Suppressor macrophage treated with lipopolysaccharide for 4 hours (primary cell): ENCODE results near the gene TRIM68.

Source experiments
- DNase-seq: peaks from one replicate; pipeline ENCODE4 v3.0.0-alpha.2; 2020

Gene TRIM68, protein sequence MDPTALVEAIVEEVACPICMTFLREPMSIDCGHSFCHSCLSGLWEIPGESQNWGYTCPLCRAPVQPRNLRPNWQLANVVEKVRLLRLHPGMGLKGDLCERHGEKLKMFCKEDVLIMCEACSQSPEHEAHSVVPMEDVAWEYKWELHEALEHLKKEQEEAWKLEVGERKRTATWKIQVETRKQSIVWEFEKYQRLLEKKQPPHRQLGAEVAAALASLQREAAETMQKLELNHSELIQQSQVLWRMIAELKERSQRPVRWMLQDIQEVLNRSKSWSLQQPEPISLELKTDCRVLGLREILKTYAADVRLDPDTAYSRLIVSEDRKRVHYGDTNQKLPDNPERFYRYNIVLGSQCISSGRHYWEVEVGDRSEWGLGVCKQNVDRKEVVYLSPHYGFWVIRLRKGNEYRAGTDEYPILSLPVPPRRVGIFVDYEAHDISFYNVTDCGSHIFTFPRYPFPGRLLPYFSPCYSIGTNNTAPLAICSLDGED

DNA sequence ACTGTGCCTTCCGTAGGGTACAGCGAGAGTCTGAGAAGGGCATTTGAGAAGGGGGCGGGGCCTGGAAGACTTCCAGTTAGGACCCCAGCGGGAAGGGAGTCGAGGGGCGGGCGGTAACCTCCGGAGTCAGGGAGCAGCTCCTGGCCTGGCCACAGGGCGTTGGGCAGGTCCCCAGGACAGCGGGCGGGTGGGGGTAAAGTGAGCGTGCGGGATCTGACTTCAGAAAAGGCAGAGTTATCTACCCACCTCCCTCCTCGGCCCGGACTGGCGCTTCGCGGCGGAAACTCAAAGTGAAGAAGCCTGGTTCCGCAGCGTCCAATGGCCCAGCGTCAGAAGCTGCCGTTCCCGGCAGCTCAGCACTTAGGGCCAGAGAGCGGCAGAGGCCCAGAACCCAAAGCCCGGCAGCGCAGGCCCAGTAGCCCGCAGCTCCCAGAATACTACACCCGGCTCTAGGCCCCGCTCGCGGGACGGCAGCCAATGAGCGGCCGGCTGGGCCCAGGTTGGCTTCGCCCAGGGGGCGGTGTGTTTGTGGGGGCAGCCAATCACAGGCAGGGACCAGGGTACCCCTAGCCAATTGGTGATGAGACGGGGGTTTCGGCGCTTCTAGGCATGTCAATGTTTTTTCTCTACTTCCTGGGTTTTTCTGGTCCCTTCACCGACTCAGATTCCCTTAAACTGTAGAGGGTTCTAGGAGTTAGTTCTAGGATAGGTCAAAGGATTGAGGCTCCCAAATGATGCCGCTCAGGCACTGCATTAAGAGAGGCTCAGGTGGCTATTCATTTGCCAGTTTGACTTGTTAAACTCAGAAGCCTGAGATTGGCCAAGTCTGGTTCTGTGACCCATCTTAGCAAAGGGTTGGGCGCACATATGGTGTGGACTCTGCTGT is at the start of gene TRIM68:
Gene TRIM68, minus strand, starts transcription at position 451 of the 886 bp plus-strand sequence. CDS start 2,727 bp downstream, outside the sequence.
- peak; percentile 97 for DNase-seq

DNA sequence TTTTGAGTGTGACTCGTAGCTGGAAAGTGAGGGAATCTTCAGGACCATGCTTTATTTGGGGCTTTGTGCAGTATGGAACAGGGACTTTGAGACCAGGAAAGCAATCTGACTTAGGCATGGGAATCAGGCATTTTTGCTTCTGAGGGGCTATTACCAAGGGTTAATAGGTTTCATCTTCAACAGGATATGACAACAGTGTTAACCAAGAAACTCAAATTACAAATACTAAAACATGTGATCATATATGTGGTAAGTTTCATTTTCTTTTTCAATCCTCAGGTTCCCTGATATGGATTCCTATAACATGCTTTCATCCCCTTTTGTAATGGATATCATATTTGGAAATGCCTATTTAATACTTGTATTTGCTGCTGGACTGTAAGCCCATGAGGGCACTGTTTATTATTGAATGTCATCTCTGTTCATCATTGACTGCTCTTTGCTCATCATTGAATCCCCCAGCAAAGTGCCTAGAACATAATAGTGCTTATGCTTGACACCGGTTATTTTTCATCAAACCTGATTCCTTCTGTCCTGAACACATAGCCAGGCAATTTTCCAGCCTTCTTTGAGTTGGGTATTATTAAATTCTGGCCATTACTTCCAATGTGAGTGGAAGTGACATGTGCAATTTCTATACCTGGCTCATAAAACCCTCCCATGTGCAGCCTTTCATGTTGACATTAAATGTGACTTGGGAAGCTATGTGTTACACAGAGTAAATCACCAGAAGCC is 46.8 kb upstream of the TRIM68 start:
- no peak for DNase-seq

DNA sequence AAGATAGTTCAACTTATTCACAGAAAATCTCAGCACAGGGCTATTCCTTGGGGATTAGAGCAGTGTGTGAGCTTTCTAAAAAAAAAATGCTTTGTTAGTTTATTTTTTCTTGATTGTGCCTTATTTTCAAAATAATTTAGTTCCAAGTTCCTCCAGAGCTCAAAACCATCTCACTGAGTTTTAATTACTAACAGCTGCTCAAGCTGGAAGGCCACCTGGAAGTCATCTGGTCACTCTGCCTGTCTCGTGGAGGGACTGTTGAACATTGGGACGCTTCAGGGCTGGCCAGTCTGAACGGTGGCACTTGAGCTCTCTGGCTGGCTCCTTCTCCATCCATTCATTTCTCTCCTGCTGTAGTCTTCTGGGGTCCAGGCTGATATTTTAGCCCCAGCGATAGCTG is 39.7 kb upstream of the TRIM68 start:
- no peak for DNase-seq

DNA sequence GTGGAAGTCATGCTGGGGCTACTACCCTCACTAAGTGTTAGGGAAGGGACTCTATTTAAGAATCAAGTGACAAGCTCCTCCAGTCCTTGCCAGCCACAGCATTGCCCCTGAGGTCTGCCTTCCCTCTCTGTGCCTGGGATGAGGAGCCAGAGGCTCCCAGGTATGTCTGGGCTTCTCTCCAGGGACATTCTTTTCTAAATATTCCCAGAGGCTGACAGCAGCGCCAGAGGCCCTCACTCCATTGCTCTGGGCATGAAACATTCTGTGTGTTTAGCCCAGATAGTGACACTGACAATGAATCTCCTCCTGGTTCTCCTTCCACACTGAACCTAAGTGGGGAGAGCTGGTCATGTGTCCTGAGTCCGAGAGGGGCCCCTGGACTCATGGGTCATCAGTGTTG is 37.9 kb upstream of the TRIM68 start:
- DNase-seq, result no peak

DNA sequence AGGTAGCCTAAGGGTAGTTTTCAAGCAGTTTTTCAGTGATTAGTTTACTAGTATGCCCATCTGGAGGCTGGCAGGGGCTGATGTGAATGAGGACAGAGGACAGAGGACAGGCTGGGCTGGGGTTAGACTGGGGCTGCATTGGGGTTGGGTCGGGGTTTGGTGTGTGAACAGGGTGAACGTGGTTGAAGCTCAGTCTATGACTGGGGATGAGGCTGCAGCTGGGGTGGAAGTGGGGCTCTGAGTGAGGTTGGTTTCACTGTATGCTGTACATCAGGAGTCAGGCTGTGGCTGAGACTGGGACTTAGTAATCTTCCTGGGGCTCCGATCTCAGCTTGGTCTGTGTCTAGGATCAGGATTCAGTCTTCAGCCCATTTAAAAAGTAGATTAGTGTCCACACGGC is 36.2 kb upstream of the TRIM68 start:
- DNase-seq, result no peak

DNA sequence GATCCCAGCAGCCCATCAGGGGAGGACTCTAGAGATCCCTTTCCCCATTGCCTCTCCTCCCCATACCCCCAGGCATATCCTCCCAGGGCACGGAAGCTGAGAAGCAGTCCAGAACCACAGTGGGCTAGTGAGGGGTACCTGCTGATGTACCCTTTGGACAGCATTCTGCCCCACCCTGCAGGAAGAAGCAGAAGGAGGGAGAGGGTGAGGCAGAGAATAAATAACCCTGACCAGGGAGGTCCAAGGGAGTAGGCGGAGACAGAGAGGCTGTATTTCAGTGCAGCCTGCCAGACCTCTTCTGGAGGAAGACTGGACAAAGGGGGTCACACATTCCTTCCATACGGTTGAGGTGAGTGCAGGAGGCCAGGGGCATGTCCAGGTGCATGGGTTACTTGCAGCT is 35.7 kb upstream of the TRIM68 start, which contains the start of gene OR51E1:
Gene OR51E1, plus strand, starts transcription at position 301 of the 400 bp plus-strand sequence. CDS start 8,545 bp downstream, outside the sequence.
- no peak for DNase-seq

DNA sequence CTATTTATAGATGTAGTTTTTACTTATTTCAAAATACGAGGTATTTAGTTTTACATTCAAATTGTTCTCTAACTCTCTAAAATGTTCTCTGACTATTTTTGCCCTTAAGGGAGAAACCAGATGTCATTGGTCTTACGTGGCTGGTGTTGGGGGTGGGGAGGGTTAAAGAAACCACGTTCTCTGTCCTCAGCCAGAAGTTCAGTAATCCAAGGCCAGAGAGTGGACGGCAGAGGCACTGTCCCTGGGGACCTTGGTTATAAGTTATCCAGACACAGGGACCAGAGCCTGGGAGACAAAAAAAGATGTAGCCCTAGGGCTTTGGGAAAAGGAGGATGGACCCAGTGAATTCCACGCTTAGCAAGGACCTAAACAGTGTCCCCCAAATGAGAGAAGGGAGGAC is 35.0 kb upstream of the TRIM68 start:
- DNase-seq, result no peak

DNA sequence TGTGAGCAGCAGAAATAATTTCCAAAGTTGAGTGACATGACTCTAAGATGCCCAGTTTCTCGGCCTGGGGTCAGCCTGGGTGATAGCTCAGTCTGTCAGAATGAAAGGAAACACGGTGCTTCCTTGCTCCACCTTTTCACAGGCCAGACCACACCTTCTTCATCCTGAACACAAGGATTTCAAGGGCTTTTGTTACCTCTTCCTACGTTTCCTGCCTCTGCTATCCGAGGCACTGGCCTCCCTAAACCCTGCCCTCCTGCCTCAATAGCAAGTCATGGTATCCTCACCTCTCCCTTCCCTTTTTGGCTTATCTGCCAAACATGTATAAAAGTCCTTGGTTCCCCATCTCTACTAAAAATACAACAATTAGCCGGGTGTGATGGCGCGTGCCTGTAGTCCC is 34.0 kb upstream of the TRIM68 start:
- no peak for DNase-seq

DNA sequence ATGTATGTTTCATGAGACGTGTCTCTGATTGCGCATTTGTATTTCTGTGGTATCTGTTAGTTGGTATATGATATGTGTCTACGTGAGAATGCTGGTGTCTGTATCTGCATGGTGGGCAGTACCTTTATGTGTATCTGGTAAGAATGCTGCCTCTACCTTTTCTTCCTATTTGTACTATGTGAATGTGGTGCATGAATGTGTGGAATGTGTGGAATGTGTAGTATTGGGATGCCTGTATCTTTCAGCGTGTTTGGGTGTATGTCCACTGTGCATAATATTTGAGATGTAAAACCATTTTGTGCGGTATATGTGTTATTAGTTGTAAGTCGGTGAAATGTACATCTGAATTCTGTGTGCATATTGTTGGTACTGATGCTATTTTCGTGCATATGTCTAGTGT is 33.5 kb upstream of the TRIM68 start:
- DNase-seq, result no peak

DNA sequence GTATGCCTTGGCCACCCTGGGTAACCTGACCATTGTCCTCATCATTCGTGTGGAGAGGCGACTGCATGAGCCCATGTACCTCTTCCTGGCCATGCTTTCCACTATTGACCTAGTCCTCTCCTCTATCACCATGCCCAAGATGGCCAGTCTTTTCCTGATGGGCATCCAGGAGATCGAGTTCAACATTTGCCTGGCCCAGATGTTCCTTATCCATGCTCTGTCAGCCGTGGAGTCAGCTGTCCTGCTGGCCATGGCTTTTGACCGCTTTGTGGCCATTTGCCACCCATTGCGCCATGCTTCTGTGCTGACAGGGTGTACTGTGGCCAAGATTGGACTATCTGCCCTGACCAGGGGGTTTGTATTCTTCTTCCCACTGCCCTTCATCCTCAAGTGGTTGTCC is 31.9 kb upstream of the TRIM68 start:
- no peak for DNase-seq

DNA sequence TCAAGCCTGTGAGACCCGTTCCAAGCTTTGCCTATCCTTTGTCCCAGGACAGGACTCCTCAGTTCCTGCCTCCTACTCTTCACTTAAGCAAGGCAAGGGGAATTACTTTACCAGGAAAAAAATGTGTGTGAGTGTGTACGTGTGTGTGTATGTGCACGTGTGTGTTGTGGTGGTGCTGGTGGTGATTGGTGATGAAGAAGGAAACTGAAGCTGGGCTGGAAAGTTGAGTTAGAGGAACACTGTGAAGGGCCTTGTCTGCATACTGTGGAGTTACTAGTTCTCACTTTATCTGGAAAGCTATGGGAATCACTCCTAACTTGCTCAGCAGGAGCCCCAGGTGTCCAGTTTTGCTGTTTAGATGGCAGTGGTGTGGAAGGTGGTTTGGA is 29.6 kb upstream of the TRIM68 start:
- no peak for DNase-seq

DNA sequence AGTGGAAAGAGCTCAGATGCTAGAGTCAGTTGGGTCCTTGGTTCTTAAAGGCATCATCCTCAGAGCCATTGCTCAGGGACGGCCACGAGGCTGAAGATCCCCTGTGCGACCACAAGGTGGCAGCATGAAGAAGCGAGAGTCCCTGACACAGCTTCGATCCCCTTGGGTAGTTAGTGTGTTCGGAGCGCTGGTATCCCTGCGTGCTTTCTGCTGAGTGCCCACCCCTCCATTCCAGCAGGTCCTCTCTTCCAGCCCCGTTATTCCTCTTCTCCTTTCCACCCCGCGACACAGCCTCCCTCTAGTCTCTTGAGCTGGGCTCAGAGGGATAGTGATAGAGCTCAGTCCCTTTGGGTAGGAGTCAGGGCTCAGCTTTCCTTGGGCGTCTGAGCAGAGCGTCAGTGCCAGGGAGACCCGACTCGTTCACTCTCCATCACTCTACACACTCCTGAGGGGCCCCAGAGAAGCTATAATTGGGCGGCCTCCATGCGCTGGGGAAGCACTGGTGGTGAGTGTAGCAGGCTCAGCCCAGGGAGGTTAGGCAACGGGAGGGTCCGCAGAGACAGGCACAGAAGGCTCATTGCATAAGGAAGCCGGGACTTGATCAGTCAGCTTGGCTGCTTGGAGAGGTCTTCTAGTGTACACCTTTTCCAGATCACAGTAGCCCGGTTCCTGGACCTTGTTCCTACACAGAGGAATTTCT is 29.1 kb upstream of the TRIM68 start, which contains the start of gene OR51D1:
Gene OR51D1, plus strand, starts transcription at position 516 of the 700 bp plus-strand sequence. CDS start 2,314 bp downstream, outside the sequence.
- DNase-seq, result peak; percentile 75

DNA sequence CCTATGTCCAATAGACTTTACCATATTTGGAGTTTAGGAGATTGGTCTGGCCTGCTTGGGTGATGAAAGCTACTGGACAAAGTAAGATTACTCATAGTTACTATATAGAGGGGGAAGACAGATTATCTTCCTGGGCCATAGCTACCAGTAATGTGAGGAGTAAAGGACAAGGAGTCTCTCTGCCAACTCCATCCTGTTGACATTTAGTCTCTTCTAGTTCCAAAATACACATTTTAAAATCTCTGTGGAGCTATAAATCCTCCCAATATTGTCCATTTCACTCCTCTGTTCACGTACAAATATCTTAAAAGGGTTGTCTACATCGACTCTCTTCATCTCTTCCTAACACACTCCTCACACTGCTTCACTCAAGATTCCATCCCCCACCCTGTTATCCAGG is 28.1 kb upstream of the TRIM68 start:
- DNase-seq, result no peak

DNA sequence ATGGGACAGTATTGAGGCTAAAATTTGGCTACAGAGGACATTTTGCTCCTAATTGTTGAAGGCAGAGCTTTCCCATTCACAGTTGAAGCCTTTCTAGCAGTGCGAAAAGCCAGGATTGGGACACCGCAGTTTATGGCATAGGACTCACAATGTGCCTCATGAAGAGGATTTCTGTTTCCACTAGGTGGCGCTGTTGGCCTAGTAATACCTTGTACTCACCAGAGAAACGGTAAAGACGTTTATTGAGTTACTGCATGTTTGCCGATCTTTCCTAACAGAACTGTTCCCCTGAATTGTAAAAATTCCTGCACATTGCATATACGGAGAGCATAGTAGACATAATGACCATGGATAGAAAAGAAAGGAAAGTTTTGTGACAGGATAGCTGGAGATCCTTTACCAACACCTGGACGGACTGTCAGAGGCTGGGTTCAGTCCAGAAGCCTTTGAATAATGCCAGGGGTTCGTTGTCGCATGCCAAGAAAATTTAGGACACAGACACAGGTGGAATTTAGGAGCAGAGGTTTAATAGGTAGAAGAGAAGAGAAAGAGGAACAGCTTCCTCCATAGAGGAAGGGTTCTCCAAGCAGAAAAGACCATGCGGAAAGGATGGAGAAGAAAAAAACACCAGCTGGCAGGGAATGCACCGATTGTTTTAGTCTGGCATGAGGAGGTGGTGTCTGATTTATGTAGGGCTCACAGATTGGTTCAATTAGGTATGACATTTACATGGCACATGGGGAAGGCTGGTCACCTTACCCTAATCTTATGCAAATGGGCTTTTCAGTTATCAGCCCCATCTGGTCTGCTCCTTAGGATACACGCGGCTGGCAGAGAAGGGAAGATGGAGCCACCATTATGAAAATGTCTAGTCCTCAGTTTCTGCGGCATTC is 18.4 kb upstream of the TRIM68 start:
- DNase-seq, result peak; percentile 61

DNA sequence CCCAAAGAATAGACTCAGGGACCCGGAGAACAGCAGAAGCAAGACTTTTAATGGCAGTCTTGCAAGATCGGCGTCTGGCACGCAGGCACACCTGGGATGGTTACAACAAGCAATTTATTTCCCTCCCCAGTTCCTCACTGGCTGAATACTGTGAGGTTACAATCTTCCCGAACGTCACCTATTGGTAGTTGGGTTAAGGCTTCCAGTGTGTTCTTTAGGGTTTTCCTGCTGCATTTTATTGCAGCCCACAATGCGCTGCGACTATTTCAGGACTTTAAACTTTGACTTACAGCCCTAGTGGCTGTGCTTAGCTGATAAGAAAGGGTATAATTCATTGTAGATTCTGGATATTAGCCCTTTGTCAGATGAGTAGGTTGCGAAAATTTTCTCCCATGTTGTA is 11.5 kb upstream of the TRIM68 start:
- no peak for DNase-seq

DNA sequence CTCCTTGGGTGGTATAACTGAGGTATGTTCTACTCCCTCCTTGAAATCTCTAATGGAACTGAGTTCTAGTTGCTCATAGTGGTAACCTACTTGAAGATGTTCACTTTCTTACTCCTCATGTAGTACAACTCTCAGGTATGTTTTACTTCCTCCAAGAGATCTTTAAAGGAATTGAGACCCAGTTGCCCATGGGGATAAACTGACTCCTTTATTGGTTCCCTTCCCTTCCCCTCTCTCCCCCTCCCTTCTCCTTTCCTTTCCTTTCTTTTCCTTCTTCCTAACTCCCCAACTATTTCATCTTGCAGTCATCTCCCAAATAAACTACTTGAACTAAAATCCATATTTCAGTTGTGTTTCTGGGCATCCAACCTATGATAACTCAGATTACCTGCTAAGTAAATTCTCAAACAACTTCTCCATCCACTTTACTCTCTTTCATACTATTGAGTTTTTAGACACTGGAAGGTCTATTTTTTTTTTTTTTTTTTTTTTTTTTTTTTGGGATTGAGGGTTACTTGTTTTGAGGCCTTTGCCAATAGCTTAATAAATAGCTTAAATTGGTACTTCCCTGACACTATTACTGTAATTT is 7.9 kb upstream of the TRIM68 start:
- DNase-seq, result no peak

DNA sequence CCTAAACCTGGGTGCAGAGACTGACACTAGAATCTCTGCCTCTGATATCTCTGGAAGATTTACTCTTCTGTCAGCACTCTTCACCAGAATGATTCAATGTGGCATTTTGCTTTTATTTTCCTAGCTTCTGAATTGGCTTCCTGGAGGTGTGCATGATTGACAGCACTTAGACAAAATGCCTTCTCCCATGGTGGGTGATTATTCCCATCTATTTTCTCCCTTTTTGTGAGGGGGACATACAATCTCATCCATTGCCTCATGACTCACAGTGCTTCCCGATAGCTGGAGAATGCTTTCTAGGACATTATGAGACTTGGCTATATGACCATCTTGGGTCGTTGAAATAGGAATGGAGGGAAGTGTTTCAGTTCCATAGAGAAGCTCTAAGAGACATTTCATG is 4.0 kb upstream of the TRIM68 start:
- DNase-seq, result no peak

DNA sequence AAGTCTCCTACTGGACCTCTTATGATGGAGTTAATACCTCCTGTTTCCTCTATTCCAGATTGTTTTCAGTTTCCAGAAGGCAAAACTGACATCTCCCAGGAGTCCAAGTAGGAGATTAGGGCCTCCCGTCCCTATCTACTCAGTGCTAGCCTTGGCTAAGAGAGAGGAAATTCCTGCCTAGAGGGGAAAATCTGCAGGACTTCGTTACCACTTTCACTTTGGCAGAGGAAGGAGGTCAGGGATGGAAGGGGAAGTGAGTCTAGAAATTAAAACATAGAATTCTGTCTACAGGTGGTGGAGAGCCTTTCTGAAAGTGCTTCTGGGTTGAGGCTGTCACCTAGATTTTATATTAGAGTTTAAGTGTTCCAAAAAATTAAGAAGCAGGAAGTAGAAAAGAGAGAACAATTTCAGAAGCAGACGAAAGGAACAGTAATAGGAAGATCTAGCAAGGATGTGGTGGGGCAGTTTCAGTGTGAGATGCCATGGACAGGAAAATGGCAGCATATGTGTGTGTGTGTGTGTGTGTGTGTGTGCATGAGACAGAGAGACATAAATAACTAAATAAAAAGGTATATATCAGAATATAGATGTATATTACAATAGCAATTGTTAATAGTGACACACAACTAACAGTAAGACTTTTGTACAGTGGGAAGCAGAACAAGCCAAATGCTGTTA is 2.4 kb upstream of the TRIM68 start:
- DNase-seq, result peak; percentile 41

DNA sequence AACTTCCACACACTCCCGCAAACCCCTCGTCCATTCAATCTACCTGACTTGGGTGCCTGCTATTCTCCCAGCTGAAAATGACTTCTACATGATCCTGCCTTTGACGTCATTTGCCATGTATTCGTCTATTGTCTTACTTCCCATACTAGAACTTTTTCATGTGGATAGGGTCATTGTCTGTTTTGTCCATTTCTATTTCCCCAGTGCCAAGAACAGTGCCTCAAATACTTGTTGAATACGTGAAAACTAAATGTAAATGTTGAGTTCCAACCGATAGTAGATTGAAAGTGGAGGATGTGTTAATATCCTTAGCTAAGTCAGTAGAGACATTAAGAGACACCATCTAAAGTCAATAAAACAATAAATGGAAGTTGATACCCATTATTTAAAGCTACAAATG is 935 bp downstream of the TRIM68 start:
- DNase-seq, result peak; percentile 37
